HepG2 (cell line): ENCODE data around the gene IFI30. TPM values are rescaled to one million over a fixed set of nuclear protein-coding genes. Genes with fewer than 3 reads are reported as not detected.

ENCODE experiments used
- AGO1 ChIP-seq: fragments of 200-400 bp; formaldehyde crosslinking; IDR thresholded peaks from 2 replicates; pipeline ENCODE4 v1.6.1; 2017; ENCODE audit warnings: mild to moderate bottlenecking, low read depth, low read length, moderate library complexity; ENCODE audit not compliant: poor library complexity, severe bottlenecking
- CBX1 ChIP-seq: IDR thresholded peaks from one replicate; pipeline ENCODE4 v1.6.1; 2016; ENCODE audit warnings: antibody characterized with exemption, low read depth
- E2F1 ChIP-seq: sonication (generic); formaldehyde crosslinking; IDR thresholded peaks from 2 replicates; pipeline ENCODE4 v1.5.0; 2020; ENCODE audit warnings: missing genetic modification reagents
- FOSL1 ChIP-seq: sonication (generic); formaldehyde crosslinking; IDR thresholded peaks from 2 replicates; pipeline ENCODE4 v1.9.0; 2021; ENCODE audit warnings: missing genetic modification reagents, borderline replicate concordance
- FOXJ3 ChIP-seq: sonication (generic); formaldehyde crosslinking; IDR thresholded peaks from 2 replicates; pipeline ENCODE4 v1.4.0; 2020; ENCODE audit warnings: missing genetic modification reagents, mild to moderate bottlenecking, borderline replicate concordance
- IRX3 ChIP-seq: sonication (generic); formaldehyde crosslinking; IDR thresholded peaks from 2 replicates; pipeline ENCODE4 v1.8.1; 2023; ENCODE audit warnings: mild to moderate bottlenecking, low read depth, missing genetic modification reagents, borderline replicate concordance
- KDM3A ChIP-seq: IDR thresholded peaks from 2 replicates; pipeline ENCODE4 v1.6.1; 2018; ENCODE audit warnings: low read depth, missing compliant biosample characterization
- KMT2A ChIP-seq: sonication (generic); formaldehyde crosslinking; IDR thresholded peaks from 2 replicates; pipeline ENCODE4 v1.4.0; 2020; ENCODE audit warnings: missing genetic modification reagents
- MYC ChIP-seq: sonication (generic); formaldehyde crosslinking; IDR thresholded peaks from 2 replicates; pipeline ENCODE4 v1.9.0; 2021; ENCODE audit warnings: missing genetic modification reagents, borderline replicate concordance
- PTBP1 ChIP-seq: fragments of 200-400 bp; formaldehyde crosslinking; IDR thresholded peaks from 2 replicates; pipeline ENCODE4 v1.6.1; 2018; ENCODE audit warnings: low read length, low read depth; ENCODE audit not compliant: poor library complexity, severe bottlenecking
- RCOR2 ChIP-seq: IDR thresholded peaks from 2 replicates; pipeline ENCODE4 v1.6.1; 2016; ENCODE audit warnings: missing biosample characterization, missing genetic modification reagents
- TAF1 ChIP-seq: sonication (generic); formaldehyde crosslinking; IDR thresholded peaks from 2 replicates; pipeline ENCODE4 v1.4.0; 2020; ENCODE audit warnings: missing genetic modification reagents
- TEAD2 ChIP-seq: sonication (generic); formaldehyde crosslinking; IDR thresholded peaks from 2 replicates; pipeline ENCODE4 v1.9.0; 2021; ENCODE audit warnings: missing genetic modification reagents
- ZBTB14 ChIP-seq: sonication (generic); formaldehyde crosslinking; IDR thresholded peaks from 2 replicates; pipeline ENCODE4 v1.4.0; 2020; ENCODE audit warnings: missing genetic modification reagents
- ZNF20 ChIP-seq: sonication (generic); formaldehyde crosslinking; IDR thresholded peaks from 2 replicates; pipeline ENCODE4 v1.4.0; 2020; ENCODE audit warnings: mild to moderate bottlenecking, moderate library complexity, missing genetic modification reagents
- ZNF205 ChIP-seq: IDR thresholded peaks from 2 replicates; pipeline ENCODE4 v1.6.1; 2018; ENCODE audit warnings: missing biosample characterization, missing genetic modification reagents
- ZNF230 ChIP-seq: sonication (generic); formaldehyde crosslinking; IDR thresholded peaks from 2 replicates; pipeline ENCODE4 v1.4.0; 2020; ENCODE audit warnings: mild to moderate bottlenecking, missing genetic modification reagents
- ZNF292 ChIP-seq: sonication (generic); formaldehyde crosslinking; IDR thresholded peaks from 2 replicates; pipeline ENCODE4 v1.8.1; 2022; ENCODE audit warnings: mild to moderate bottlenecking, low read depth, missing genetic modification reagents, borderline replicate concordance
- ZNF335 ChIP-seq: sonication (generic); formaldehyde crosslinking; IDR thresholded peaks from 2 replicates; pipeline ENCODE4 v1.4.0; 2020; ENCODE audit warnings: missing genetic modification reagents
- ZNF383 ChIP-seq: sonication (generic); formaldehyde crosslinking; IDR thresholded peaks from 2 replicates; pipeline ENCODE4 v1.4.0; 2020; ENCODE audit warnings: missing genetic modification reagents, mild to moderate bottlenecking, borderline replicate concordance
- ZNF580 ChIP-seq: IDR thresholded peaks from 2 replicates; pipeline ENCODE4 v1.6.1; 2016; ENCODE audit warnings: low read depth, borderline replicate concordance
- ZNF597 ChIP-seq: sonication (generic); formaldehyde crosslinking; IDR thresholded peaks from 2 replicates; pipeline ENCODE4 v1.5.0; 2020; ENCODE audit warnings: missing genetic modification reagents
- ZNF616 ChIP-seq: sonication (generic); formaldehyde crosslinking; IDR thresholded peaks from 2 replicates; pipeline ENCODE4 v1.5.0; 2020; ENCODE audit warnings: low read depth, mild to moderate bottlenecking, missing genetic modification reagents
- ZNF724P ChIP-seq: sonication (generic); formaldehyde crosslinking; IDR thresholded peaks from 2 replicates; pipeline ENCODE4 v1.8.0; 2022; ENCODE audit warnings: missing genetic modification reagents, borderline replicate concordance
- ZNF782 ChIP-seq: sonication (generic); formaldehyde crosslinking; IDR thresholded peaks from 2 replicates; pipeline ENCODE4 v1.4.0; 2020; ENCODE audit warnings: missing genetic modification reagents, mild to moderate bottlenecking, borderline replicate concordance
- ZNF784 ChIP-seq: sonication (generic); formaldehyde crosslinking; IDR thresholded peaks from 2 replicates; pipeline ENCODE4 v1.5.1; 2020; ENCODE audit warnings: missing genetic modification reagents, mild to moderate bottlenecking, borderline replicate concordance
- polyA plus RNA-seq, 8 experiments: library from polyadenylated mRNA; depleted of rRNA in 3 of 8; stranded (reverse) in 7 of 8; unstranded in 1 of 8; fragments of >200 nt; fragmentation: Illumina TruSeq in 4 of 8; extraction: Trizol in 4 of 8; gene quantifications; 2 replicates each; pipeline versions ENCODE4 v1.2.1 to v1.2.3, GENCODE V29; 2011 to 2016; ENCODE audit warnings: low read depth in 4 of 8, missing spikeins in 1 of 8, mixed read lengths in 1 of 8; ENCODE audit not compliant: insufficient read depth in 1 of 8
- total RNA-seq, 5 experiments: library from RNA; depleted of rRNA; stranded (reverse); fragments of >200 nt; fragmentation: Illumina TruSeq; extraction: Trizol; gene quantifications; 2 replicates each; pipeline ENCODE4 v1.2.3, GENCODE V29; 2016; ENCODE audit warnings: low read depth in 1 of 5

IFI30 gene
- total and polyA plus RNA-seq, 2 of the 13 experiments (the other 11 are each of a cell fraction or from before 2014, with no cell fraction given), result 25.0 to 79.4 TPM

GRCh38 chr19:18173572-18174288, at the start of gene IFI30 (continued):
- peak; percentile 23; the same call in 1 of the 2 replicates for TF ChIP-seq ZNF597 (CRISPR knock-in tag)
- TF ChIP-seq ZNF782, result no peak
- TF ChIP-seq TEAD2 (CRISPR knock-in tag), result no peak
- TF ChIP-seq ZNF230 (CRISPR knock-in tag), result 0 out of 2 replicates have a peak, but pooled peaks have one; percentile 88
- no peak for TF ChIP-seq ZNF784
- TF ChIP-seq IRX3, result no peak
- peak; percentile 80; the same call in 1 of the 2 replicates for TF ChIP-seq KDM3A (CRISPR knock-in tag)
- 0 out of 2 replicates have a peak, but pooled peaks have one; percentile 46 for TF ChIP-seq ZNF580 (CRISPR knock-in tag)
- TF ChIP-seq CBX1, result no peak
- 0 out of 2 replicates have a peak, but pooled peaks have one; percentile 35 for TF ChIP-seq ZNF616 (CRISPR knock-in tag)
- peak; percentile 19; the same call in 1 of the 2 replicates for TF ChIP-seq RCOR2 (CRISPR knock-in tag)
- no peak for TF ChIP-seq KMT2A (CRISPR knock-in tag)
- TF ChIP-seq ZNF292 (CRISPR knock-in tag), result peak; percentile 76; the same call in 1 of the 2 replicates
- TF ChIP-seq TAF1 (CRISPR knock-in tag), result peak; percentile 89
- TF ChIP-seq ZNF383 (CRISPR knock-in tag), result no peak
- TF ChIP-seq ZNF20 (CRISPR knock-in tag), result no peak
- no peak for TF ChIP-seq ZNF205 (CRISPR knock-in tag)
- no peak for TF ChIP-seq FOSL1 (CRISPR knock-in tag)
- peak; percentile 60; the same call in 1 of the 2 replicates for TF ChIP-seq MYC
- TF ChIP-seq ZNF335 (CRISPR knock-in tag), result peak; percentile 44; the same call in 1 of the 2 replicates
- TF ChIP-seq FOXJ3 (CRISPR knock-in tag), result no peak; the same call in 1 of the 2 replicates
- TF ChIP-seq AGO1, result peak; percentile 76
- TF ChIP-seq ZNF724P (CRISPR knock-in tag), result no peak
- TF ChIP-seq PTBP1, result no peak
- TF ChIP-seq ZBTB14 (CRISPR knock-in tag), result no peak; the same call in 1 of the 2 replicates
- 0 out of 2 replicates have a peak, but pooled peaks have one; percentile 39 for TF ChIP-seq E2F1 (CRISPR knock-in tag)
